C4-2B (cell line): Measurements from ENCODE around the gene TPPP.

ENCODE experiments used
- H3K27ac ChIP-seq: fragments of 450-650 bp; 2 replicates; pipeline ENCODE4 v1.5.1; 2017
- ZFX ChIP-seq: fragments of 450-650 bp; IDR thresholded peaks from 2 replicates; pipeline ENCODE4 v1.6.1; 2017
- TF ChIP-seq, protein P1 (sequence below): fragments of 450-650 bp; conservative IDR thresholded peaks from 2 replicates; pipeline ENCODE4 v1.5.1; 2017; ENCODE audit warnings: mild to moderate bottlenecking

Gene TPPP

DNA sequence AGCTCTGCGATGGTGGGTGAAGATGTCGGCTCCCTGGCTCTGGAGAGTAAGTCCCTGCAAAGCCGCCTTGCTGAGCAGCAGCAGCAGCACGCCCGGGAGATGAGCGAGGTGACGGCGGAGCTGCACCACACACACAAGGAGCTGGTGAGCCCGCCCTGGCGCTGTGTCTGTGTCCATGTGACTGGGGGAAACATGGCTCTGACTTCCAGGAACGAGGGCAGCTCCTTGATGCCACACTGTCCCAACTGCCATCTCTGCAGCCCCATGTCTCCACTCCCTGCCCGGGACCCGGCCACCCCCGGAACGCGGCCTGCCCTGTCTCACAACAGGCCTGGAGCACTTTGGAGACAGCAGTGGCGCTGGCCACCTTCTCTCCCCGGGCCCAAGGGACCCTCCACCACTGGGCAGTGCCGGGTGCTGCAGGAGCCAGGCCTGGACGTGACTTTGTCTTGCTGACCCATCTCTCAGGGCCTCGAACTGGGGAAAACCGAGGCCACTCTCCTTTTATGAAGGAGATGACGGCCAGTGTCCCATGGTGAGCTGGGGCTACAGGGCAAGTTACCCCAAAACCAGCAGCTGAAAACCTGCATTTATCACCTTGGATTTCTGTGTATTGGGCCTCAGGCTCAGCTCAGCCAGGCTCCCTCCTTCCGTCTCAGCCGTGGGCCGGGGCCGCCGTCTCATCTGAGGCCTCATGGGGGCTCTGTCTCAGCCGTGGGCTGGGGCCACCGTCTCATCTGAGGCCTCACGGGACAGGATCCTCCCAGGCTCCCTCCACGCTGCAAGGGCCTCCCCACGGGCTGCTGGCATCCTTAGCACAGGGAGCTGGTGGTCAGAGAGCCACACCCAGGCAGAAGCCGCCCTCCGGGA, 52.5 kb downstream of the TPPP start:
- TF ChIP-seq, protein P1, sequence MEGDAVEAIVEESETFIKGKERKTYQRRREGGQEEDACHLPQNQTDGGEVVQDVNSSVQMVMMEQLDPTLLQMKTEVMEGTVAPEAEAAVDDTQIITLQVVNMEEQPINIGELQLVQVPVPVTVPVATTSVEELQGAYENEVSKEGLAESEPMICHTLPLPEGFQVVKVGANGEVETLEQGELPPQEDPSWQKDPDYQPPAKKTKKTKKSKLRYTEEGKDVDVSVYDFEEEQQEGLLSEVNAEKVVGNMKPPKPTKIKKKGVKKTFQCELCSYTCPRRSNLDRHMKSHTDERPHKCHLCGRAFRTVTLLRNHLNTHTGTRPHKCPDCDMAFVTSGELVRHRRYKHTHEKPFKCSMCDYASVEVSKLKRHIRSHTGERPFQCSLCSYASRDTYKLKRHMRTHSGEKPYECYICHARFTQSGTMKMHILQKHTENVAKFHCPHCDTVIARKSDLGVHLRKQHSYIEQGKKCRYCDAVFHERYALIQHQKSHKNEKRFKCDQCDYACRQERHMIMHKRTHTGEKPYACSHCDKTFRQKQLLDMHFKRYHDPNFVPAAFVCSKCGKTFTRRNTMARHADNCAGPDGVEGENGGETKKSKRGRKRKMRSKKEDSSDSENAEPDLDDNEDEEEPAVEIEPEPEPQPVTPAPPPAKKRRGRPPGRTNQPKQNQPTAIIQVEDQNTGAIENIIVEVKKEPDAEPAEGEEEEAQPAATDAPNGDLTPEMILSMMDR, result no peak
- TF ChIP-seq ZFX, result no peak

DNA sequence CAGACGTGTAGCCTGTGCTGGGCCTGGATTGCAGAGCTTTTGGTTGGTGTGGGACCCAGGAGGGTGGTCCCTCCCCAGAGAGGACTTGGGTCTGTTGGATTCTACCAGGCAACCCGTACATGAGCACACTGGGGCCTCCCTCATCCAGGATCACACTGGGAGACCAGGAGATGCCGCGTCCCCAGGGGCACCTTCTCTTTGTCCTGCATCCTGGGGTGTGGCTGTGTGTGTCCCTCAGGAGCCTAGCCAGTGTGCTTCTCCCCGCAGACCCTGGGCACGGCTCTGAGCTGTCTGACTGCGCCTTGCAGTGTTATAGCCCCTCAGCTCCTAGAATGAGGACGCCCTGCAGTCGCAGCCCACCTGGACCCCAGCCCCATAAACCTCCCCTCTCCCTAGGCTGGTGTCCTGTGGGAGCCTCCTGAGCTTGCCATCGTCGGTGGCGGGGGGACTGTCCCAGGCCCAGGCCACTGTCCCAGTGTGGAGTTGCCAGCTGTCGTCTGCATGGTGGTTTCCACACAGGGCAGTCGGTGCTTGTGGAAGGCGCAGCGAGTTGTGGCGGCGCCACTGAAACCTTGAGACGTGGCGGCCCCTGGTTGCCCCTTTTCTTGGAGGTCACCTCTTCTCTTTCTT, 53.5 kb downstream of the TPPP start:
- TF ChIP-seq, protein P1, result no peak
- no peak for TF ChIP-seq ZFX
- no peak overlapping the region for H3K27ac ChIP-seq

More for the DNA sequence above, 52.5 kb downstream of the TPPP start:
- no peak overlapping the region for H3K27ac ChIP-seq

DNA sequence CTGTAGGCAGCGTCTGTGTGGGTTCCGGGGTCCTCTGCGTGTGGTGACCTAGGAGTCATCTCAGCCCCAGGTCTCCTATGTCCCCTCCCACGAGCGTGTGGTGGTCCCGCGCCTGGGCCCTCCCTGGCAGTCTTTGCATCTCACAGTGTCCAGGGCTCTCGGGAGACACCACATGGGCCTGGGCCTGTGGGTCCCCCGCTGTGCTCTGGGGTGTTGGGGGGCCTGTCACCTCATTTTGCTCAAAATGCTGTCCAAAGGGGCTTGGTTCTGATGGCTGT, 54.0 kb downstream of the TPPP start:
- no peak overlapping the region for H3K27ac ChIP-seq
- TF ChIP-seq, protein P1, result no peak
- TF ChIP-seq ZFX, result no peak

DNA sequence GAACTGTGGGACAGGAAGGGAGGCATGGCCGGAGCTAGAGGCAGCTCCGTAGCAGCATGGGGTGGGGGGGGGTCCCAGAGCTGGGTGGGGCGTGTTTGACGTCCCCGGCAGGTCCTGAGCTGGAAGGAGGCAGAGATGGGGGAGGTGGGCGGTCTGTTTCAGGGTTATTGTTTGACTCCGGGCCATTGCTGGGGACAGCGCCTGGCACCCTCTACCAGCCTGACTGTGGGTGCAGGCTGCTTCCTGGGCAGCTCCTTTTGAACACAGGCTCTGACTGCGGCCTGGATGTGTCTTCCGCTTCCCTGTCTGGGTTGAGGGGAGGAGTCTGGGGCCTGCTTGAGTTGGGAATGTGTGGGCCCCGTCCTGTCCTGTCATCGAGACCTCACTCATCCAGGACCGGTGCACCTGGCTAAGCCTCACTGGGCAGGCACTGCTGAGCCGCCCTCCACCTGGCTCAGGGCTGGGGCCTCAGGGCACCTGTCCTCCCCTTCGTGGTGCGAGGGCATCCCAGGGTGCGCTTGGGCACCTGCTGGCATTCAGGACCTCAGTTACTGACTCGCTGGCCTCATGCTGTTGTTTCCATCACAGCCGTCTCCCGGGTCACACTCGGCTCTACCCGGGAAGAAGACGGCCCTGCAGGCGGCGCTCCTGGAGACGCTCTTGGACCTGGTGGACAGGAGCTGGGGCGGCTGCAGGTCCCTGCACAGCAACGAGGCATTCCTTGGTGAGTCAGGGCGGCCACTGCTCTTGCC, 54.5 kb downstream of the TPPP start:
- TF ChIP-seq ZFX, result no peak
- TF ChIP-seq, protein P1, result no peak
- no peak overlapping the region for H3K27ac ChIP-seq

DNA sequence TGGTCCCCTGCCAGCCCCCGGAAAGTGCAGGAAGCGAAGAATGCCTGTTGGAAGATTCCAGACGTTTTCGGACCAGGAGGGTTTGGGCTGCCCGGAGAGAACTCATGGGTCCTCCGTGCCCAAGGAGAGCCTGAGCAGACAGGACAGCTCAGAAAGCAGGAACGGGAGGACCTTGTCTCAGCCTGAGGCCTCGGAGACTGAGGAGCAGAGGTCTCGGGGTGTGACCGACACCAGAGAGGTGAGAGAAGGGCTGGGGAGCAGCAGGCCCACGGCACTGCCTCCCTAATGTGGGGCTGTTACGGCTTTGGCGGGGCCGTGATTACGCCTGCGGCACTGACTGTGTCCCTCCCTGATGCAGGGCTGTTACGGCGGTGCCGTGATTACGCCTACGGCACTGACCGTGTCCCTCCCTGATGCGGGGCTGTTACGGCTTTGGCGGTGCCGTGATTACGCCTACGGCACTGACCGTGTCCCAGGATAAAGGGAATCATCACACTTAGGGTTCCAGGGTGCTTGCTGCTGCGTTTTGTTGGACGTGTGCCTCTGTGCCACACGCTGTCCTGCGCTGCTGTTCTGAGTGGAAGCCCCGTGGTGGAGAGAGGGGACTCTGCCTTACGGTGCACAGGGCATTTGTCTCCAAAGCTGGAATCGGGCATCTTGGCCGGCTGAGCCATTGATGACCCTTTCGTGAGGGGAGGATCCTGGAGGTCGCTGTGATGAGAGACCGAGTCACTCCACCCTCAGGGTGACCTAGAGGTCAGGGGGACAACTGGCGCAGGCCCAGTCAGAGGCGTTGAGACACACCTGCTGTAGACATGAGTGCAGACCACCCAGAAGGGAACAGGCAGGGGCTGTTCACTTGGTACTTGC, 55.3 kb downstream of the TPPP start:
- H3K27ac ChIP-seq, result no peak overlapping the region
- TF ChIP-seq, protein P1, result no peak
- no peak for TF ChIP-seq ZFX

DNA sequence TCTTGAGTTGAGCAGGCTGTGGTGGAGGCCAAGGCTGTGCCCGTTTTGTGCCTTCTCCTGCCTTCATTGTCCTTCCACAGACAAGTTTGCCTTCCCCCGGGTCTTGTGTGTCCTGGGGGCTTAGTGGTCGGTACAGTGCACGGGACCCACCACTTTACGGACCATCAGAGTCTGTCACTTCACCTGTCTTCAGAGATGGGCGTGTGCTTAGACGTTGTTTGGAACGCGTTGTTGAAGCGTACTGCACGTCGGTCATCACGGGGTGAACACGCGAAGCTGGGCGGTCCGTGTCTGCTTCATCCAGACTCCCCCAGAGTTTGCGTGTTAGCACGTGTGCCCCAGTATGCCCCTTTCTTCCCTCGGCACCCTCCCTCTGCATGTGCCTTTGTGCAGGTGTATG, 56.2 kb downstream of the TPPP start:
- no peak overlapping the region for H3K27ac ChIP-seq
- TF ChIP-seq ZFX, result no peak
- TF ChIP-seq, protein P1, result no peak
